NT2/D1 (cell line): ENCODE measurements around the gene G6PC3.

Experiments
- YY1 ChIP-seq: IDR thresholded peaks from 2 replicates; pipeline ENCODE4 v1.6.1; 2011; ENCODE audit not compliant: insufficient read length, insufficient read depth
- ZNF274 ChIP-seq: IDR thresholded peaks from 2 replicates; pipeline ENCODE4 v1.6.1; 2011; ENCODE audit warnings: mild to moderate bottlenecking, low read depth, low read length

GRCh38 chr17:44024271-44024663 lies 46.3 kb upstream of the G6PC3 start:
- TF ChIP-seq YY1 (no peak), ZNF274 (no peak)
